GM18520 (cell line): ENCODE measurements around the gene VPREB3.

Experiments used
- ATAC-seq: cut with Tn5 transposase; IDR thresholded peaks from one replicate; pipeline ENCODE4 v1.9.1; 2021; ENCODE audit not compliant: unreplicated experiment

The VPREB3 gene

GRCh38 chr22:23704062-23704461 is 50.2 kb downstream of the VPREB3 start:
- no peak for ATAC-seq
